GM12878 (cell line): Measurements from ENCODE around the gene TRIM56. TPM values are rescaled to one million over a fixed set of nuclear protein-coding genes. Genes with fewer than 3 reads are reported as not detected.

ENCODE experiments used
- SIN3A ChIP-seq: IDR thresholded peaks from 2 replicates; pipeline ENCODE4 v1.6.1; 2012; ENCODE audit warnings: low read depth, low read length, improper control_type of control experiment
- ZNF687 ChIP-seq: fragments of 450-650 bp; IDR thresholded peaks from 2 replicates; pipeline ENCODE4 v1.6.1; 2017; ENCODE audit warnings: mild to moderate bottlenecking, moderate library complexity
- polyA plus RNA-seq, 11 experiments: library from polyadenylated mRNA; depleted of rRNA in 4 of 11; unstranded in 6 of 11; stranded (reverse) in 5 of 11; fragments of >200 nt; fragmentation: Nextera tagmentation in 4 of 11; fragmentation: Illumina TruSeq in 1 of 11; extraction: Ambion mirVana in 4 of 11; extraction: Trizol in 1 of 11; gene quantifications; 1 replicate in 1 of 11; 2 replicates in 10 of 11; pipeline versions ENCODE4 v1.2.1 to v1.2.3, GENCODE V29; 2011 to 2016; ENCODE audit warnings: inconsistent platforms in 2 of 11, missing spikeins in 2 of 11, low read depth in 1 of 11
- total RNA-seq, 4 experiments: library from RNA; depleted of rRNA in 3 of 4; stranded (reverse); fragments of >200 nt in 3 of 4; fragmentation: Illumina TruSeq in 1 of 4; extraction: Trizol in 1 of 4; gene quantifications; 2 replicates each; pipeline versions ENCODE4 v1.2.1 to v1.2.3, GENCODE V29; 2013 to 2021
- TF ChIP-seq, protein P1 (sequence below): IDR thresholded peaks from 2 replicates; pipeline ENCODE4 v1.6.1; 2011; ENCODE audit warnings: low read depth, mild to moderate bottlenecking, low read length, moderate library complexity, borderline replicate concordance; ENCODE audit errors: extremely low read depth
- TF ChIP-seq, protein P2 (sequence below): fragments of 450-650 bp; IDR thresholded peaks from 2 replicates; pipeline ENCODE4 v1.6.1; 2018; ENCODE audit warnings: borderline replicate concordance, mild to moderate bottlenecking; ENCODE audit not compliant: partially characterized antibody

Gene TRIM56
- total and polyA plus RNA-seq, 10 of the 15 experiments (the other 5 are each of a cell fraction or from before 2014, with no cell fraction given): 3.2 to 37.5 (median 11.8) TPM

DNA sequence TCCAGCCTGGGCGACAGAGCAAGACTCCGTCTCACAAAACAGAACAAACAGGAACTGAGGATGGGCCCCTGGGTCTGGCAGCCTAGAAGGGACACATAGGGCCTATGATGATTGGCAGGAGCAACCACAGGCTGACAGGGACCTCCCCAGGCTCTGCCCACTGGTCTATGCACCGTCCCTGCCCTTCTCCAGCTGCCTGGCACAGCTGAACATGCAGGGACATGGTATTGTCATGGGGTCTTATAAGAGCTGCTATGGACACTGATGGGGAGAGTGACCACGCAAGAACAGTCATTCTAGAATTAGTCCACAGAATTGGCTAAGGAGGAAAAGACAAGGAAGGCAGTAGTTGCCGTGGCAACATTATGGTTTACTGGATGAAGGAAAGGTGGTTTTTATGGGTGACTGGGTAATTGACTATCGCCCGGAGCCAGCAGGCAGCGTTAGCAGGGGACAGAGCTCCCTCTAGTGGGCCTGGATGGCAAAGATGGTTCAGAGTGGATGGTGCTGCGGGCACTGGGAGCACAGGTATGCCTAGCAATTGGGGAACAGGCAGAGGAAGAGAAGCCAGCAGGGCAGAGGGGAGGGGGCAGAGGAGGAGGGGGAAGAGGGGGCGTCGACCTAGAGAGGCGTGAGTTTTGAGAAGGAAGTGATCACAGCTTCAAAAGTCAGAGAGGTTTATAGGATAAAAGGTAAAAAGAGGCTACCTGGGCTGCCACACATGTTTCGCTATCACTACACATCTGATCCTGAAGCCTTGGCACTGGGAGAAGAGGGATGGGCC is 7.8 kb upstream of the TRIM56 start (continued):
- TF ChIP-seq ZNF687 (no peak), SIN3A (0 out of 2 replicates have a peak, but pooled peaks have one; percentile 43)
- TF ChIP-seq, protein P1, sequence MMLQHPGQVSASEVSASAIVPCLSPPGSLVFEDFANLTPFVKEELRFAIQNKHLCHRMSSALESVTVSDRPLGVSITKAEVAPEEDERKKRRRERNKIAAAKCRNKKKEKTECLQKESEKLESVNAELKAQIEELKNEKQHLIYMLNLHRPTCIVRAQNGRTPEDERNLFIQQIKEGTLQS: no peak
- TF ChIP-seq, protein P2, sequence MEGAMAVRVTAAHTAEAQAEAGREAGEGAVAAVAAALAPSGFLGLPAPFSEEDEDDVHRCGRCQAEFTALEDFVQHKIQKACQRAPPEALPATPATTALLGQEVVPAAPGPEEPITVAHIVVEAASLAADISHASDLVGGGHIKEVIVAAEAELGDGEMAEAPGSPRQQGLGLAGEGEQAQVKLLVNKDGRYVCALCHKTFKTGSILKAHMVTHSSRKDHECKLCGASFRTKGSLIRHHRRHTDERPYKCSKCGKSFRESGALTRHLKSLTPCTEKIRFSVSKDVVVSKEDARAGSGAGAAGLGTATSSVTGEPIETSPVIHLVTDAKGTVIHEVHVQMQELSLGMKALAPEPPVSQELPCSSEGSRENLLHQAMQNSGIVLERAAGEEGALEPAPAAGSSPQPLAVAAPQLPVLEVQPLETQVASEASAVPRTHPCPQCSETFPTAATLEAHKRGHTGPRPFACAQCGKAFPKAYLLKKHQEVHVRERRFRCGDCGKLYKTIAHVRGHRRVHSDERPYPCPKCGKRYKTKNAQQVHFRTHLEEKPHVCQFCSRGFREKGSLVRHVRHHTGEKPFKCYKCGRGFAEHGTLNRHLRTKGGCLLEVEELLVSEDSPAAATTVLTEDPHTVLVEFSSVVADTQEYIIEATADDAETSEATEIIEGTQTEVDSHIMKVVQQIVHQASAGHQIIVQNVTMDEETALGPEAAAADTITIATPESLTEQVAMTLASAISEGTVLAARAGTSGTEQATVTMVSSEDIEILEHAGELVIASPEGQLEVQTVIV: no peak
